H9 (cell line): ENCODE results near the gene SFRP5. TPM values are rescaled to one million over a fixed set of nuclear protein-coding genes. Genes with fewer than 3 reads are reported as not detected.
A peak's percentile ranks its signal among the peaks of the same experiment; 100 is the strongest.

Experiments
- DNase-seq: peaks from one replicate; pipeline ENCODE4 v3.0.0-alpha.2; 2017
- H2AFZ ChIP-seq: one replicate; pipeline ENCODE4 v1.6.1; 2013; ENCODE audit warnings: mild to moderate bottlenecking, low read length, control low read depth, moderate library complexity
- H2AK5ac ChIP-seq: 2 replicates; pipeline ENCODE4 v1.6.1; 2013; ENCODE audit warnings: low read length, control low read depth, mixed read lengths; ENCODE audit not compliant: insufficient read length
- H2BK120ac ChIP-seq: one replicate; pipeline ENCODE4 v1.6.1; 2013; ENCODE audit warnings: low read depth, mild to moderate bottlenecking, low read length, control low read depth, inconsistent platforms; ENCODE audit not compliant: poor library complexity, severe bottlenecking
- H2BK12ac ChIP-seq: 2 replicates; pipeline ENCODE4 v1.6.1; 2013; ENCODE audit warnings: low read length, control low read depth, mixed read lengths, low read depth; ENCODE audit not compliant: insufficient read length
- H2BK15ac ChIP-seq: 2 replicates; pipeline ENCODE4 v1.6.1; 2013; ENCODE audit warnings: low read depth, low read length, control low read depth
- H2BK20ac ChIP-seq: one replicate; pipeline ENCODE4 v1.6.1; 2013; ENCODE audit warnings: low read depth, mild to moderate bottlenecking, low read length, control low read depth, inconsistent platforms; ENCODE audit not compliant: poor library complexity, severe bottlenecking
- H2BK5ac ChIP-seq: 2 replicates; pipeline ENCODE4 v1.6.1; 2013; ENCODE audit warnings: low read length, control low read depth, mixed read lengths; ENCODE audit not compliant: insufficient read length
- H3K14ac ChIP-seq: 2 replicates; pipeline ENCODE4 v1.6.1; 2013; ENCODE audit warnings: low read length, control low read depth; ENCODE audit not compliant: insufficient read depth
- H3K18ac ChIP-seq: 2 replicates; pipeline ENCODE4 v1.6.1; 2013; ENCODE audit warnings: low read depth, mild to moderate bottlenecking, mixed read lengths, low read length, control low read depth; ENCODE audit not compliant: insufficient read length
- H3K23ac ChIP-seq: 2 replicates; pipeline ENCODE4 v1.6.1; 2013; ENCODE audit warnings: low read length, control low read depth, mixed read lengths, low read depth; ENCODE audit not compliant: insufficient read length
- H3K23me2 ChIP-seq: 2 replicates; pipeline ENCODE4 v1.6.1; 2013; ENCODE audit warnings: low read depth, mild to moderate bottlenecking, mixed read lengths, low read length, control low read depth; ENCODE audit not compliant: insufficient read length, poor library complexity, severe bottlenecking
- H3K27ac ChIP-seq: 2 replicates; pipeline ENCODE4 v1.5.1; 2013; ENCODE audit warnings: low read length, control low read depth, mixed read lengths, low read depth; ENCODE audit not compliant: insufficient read length
- H3K27me3 ChIP-seq: 2 replicates; pipeline ENCODE4 v1.6.1; 2013; ENCODE audit warnings: low read length, control low read depth, inconsistent platforms; ENCODE audit not compliant: insufficient read depth
- H3K4ac ChIP-seq: 2 replicates; pipeline ENCODE4 v1.6.1; 2013; ENCODE audit warnings: low read depth, mild to moderate bottlenecking, control low read depth, inconsistent platforms, low read length, moderate library complexity
- H3K4me1 ChIP-seq: 2 replicates; pipeline ENCODE4 v1.6.1; 2013; ENCODE audit warnings: low read length, control low read depth, inconsistent platforms; ENCODE audit not compliant: insufficient read depth
- H3K4me2 ChIP-seq: 2 replicates; pipeline ENCODE4 v1.6.1; 2013; ENCODE audit warnings: low read length, control low read depth, mixed read lengths; ENCODE audit not compliant: insufficient read length, insufficient read depth
- H3K56ac ChIP-seq: 2 replicates; pipeline ENCODE4 v1.6.1; 2013; ENCODE audit warnings: low read depth, mild to moderate bottlenecking, mixed read lengths, low read length, control low read depth; ENCODE audit not compliant: insufficient read length
- H3K79me1 ChIP-seq: 2 replicates; pipeline ENCODE4 v1.6.1; 2013; ENCODE audit warnings: low read depth, mild to moderate bottlenecking, moderate library complexity, low read length, control low read depth, inconsistent platforms; ENCODE audit not compliant: insufficient read depth, poor library complexity, severe bottlenecking
- H3K79me2 ChIP-seq: 2 replicates; pipeline ENCODE4 v1.6.1; 2013; ENCODE audit warnings: low read length, control low read depth, inconsistent platforms; ENCODE audit not compliant: insufficient read depth
- H3K9ac ChIP-seq: 2 replicates; pipeline ENCODE4 v1.6.1; 2013; ENCODE audit warnings: low read length, control low read depth, mixed read lengths; ENCODE audit not compliant: insufficient read length; ENCODE audit errors: extremely low read depth
- H3K9me3 ChIP-seq: one replicate; pipeline ENCODE4 v1.6.1; 2013; ENCODE audit warnings: low read depth, low read length, inconsistent platforms; ENCODE audit not compliant: control insufficient read depth
- H3T11ph ChIP-seq: one replicate; pipeline ENCODE4 v1.6.1; 2013; ENCODE audit warnings: mild to moderate bottlenecking, low read length, control low read depth, inconsistent platforms
- H4K20me1 ChIP-seq: one replicate; pipeline ENCODE4 v1.6.1; 2013; ENCODE audit not compliant: control insufficient read depth, insufficient read length, insufficient read depth
- H4K5ac ChIP-seq: 2 replicates; pipeline ENCODE4 v1.6.1; 2013; ENCODE audit warnings: low read depth, mild to moderate bottlenecking, mixed read lengths, low read length, control low read depth; ENCODE audit not compliant: insufficient read length
- H4K8ac ChIP-seq: replicated peaks from 2 replicates; pipeline ENCODE4 v1.6.1; 2013; ENCODE audit warnings: low read length, control low read depth, mixed read lengths, low read depth; ENCODE audit not compliant: insufficient read length
- H4K91ac ChIP-seq: 2 replicates; pipeline ENCODE4 v1.6.1; 2013; ENCODE audit warnings: low read depth, mild to moderate bottlenecking, moderate library complexity, mixed read lengths, low read length, control low read depth; ENCODE audit not compliant: insufficient read length
- H3K27ac Mint-ChIP-seq, 3 experiments: 2 replicates in 2 of 3; 3 replicates in 1 of 3; pipeline ENCODE4 v1.8.0; 2020 to 2021; ENCODE audit warnings: mixed read lengths in 3 of 3, mild to moderate bottlenecking in 1 of 3, moderate library complexity in 1 of 3
- H3K27me3 Mint-ChIP-seq: 2 replicates; pipeline ENCODE4 v1.8.0; 2021; ENCODE audit warnings: low read depth, mild to moderate bottlenecking, moderate library complexity, mixed read lengths
- H3K36me3 Mint-ChIP-seq, 3 experiments: 2 replicates in 2 of 3; 3 replicates in 1 of 3; pipeline ENCODE4 v1.8.0; 2020 to 2021; ENCODE audit warnings: low read depth in 3 of 3, mixed read lengths in 3 of 3; ENCODE audit not compliant: insufficient read depth in 1 of 3
- H3K4me1 Mint-ChIP-seq, 2 experiments: 2 replicates each; pipeline ENCODE4 v1.8.0; 2020; ENCODE audit warnings: mixed read lengths in 2 of 2
- H3K4me3 Mint-ChIP-seq, 2 experiments: 2 replicates in 1 of 2; 3 replicates in 1 of 2; pipeline ENCODE4 v1.8.0; 2020 to 2021; ENCODE audit warnings: mild to moderate bottlenecking in 2 of 2, mixed read lengths in 2 of 2, moderate library complexity in 1 of 2
- H3K9me3 Mint-ChIP-seq, 2 experiments: 2 replicates in 1 of 2; 3 replicates in 1 of 2; pipeline ENCODE4 v1.8.0; 2020; ENCODE audit warnings: mild to moderate bottlenecking in 2 of 2, mixed read lengths in 2 of 2, moderate library complexity in 1 of 2
- CTCF ChIP-seq: fragments of 200-600 bp; sonication (generic); conservative IDR thresholded peaks from 3 replicates; pipeline ENCODE4 v1.8.0; 2021; ENCODE audit warnings: antibody characterized with exemption, mild to moderate bottlenecking
- WGBS: extraction: QIAGEN DNeasy Blood & Tissue Kit; methylation state at CpG from one replicate; pipeline ENCODE4 v1.1.7; 2013; ENCODE audit warnings: missing lambda C conversion rate, low lambda C conversion rate, mixed read lengths; ENCODE audit not compliant: insufficient read length; ENCODE audit errors: extremely low coverage; 5-methylcytosine and 5-hydroxymethylcytosine counted together
- total RNA-seq: library from RNA; stranded (reverse); gene quantifications from 2 replicates; pipeline ENCODE4 v1.2.1, GENCODE V29; 2021

The SFRP5 gene
- total RNA-seq, 1 experiment from 2014 or later, result 1.7 TPM

GRCh38 chr10:97738616-97739015 is 33.2 kb downstream of the SFRP5 start:
- Mint-ChIP-seq H3K4me3 (peak overlapping the region; percentile 81 to 96), H3K27ac (no peak overlapping the region), H3K36me3 (peaks cover 21 to 58% (median 54%) of the 10 kb centered on the region in 3 experiments), H3K9me3 (peaks cover 15 to 16% of the 10 kb centered on the region in 2 experiments), H3K4me1 (peaks cover 8 to 9% of the 10 kb centered on the region in 2 experiments), H3K27me3 (peaks cover 31% of the 10 kb centered on the region)
- Histone ChIP-seq H4K91ac (no peak overlapping the region), H3K4me1 (no peaks in the 10 kb centered on the region), H4K8ac (no peak overlapping the region), H3K4me2 (peak overlapping the region; percentile 90), H3T11ph (no peak overlapping the region), H3K56ac (no peak overlapping the region), H2AFZ (no peak overlapping the region), H3K27ac (no peak overlapping the region), H4K5ac (no peak overlapping the region), H3K23me2 (peaks cover 7% of the 10 kb centered on the region), H2BK5ac (no peak overlapping the region), H2BK12ac (no peak overlapping the region), H3K9ac (no peak overlapping the region), H3K4ac (no peak overlapping the region), H3K14ac (no peak overlapping the region), H3K18ac (no peak overlapping the region), H2BK20ac (no peak overlapping the region), H2AK5ac (no peak overlapping the region), H3K9me3 (peaks cover 4% of the 10 kb centered on the region), H2BK120ac (no peak overlapping the region), H3K79me1 (peaks cover 7% of the 10 kb centered on the region), H3K79me2 (peaks cover 5% of the 10 kb centered on the region; the same call in 1 of the 2 replicates), H4K20me1 (no peaks in the 10 kb centered on the region), H3K27me3 (peaks cover 17% of the 10 kb centered on the region; the same call in 1 of the 2 replicates), H3K23ac (no peak overlapping the region), H2BK15ac (no peak overlapping the region)
- no CpG with 5 or more reads among the region's 4 CpGs for WGBS
- DNase-seq, result no peak
- no peak for TF ChIP-seq CTCF
